HG02798 (cell line): ENCODE measurements around the gene OSBPL6.
"Not testable (repeated sequence)": the region's sequence is repeated elsewhere in the genome, so short reads cannot be mapped to it uniquely, and the experiment has no call there.

Experiments used
- ATAC-seq: cut with Tn5 transposase; IDR thresholded peaks from one replicate; pipeline ENCODE4 v1.9.1; 2021; ENCODE audit warnings: mild to moderate bottlenecking; ENCODE audit not compliant: unreplicated experiment, poor library complexity

The OSBPL6 gene

DNA sequence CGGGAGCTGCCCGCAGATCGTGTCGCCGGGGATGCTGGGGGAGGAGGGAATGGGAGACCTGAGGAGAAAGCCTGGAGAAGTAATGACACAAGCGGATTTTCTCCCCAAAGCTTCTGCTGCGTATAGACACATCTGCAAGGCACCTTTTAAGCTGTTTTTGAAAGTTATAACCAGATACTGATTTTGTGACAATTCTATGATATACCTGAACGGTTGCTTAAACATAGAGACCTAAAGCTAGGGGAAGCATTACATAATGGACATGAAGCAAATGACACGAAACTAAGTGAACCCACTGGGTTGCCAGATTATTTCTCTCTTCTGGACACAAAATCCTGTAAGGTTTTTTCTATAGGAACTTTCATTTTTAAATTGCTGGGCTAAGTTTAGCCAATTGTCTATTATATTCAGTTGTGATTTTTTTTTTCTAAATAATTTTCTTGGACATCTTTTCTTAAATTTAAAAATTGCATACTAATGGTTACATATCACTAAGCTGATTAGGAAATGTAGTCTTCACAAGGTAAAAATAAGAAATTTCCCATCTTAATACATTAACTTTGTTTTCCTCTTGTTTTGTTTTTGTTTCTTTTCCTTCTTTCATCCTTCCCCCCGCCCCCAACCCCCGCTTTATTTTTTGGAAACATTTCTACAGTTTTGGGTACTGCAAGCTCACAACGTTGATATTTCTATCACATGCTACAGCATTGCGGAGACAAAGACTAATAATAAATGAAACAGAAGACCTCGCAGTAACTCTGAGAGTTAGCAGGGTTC, 1.3 kb downstream of the OSBPL6 start:
- no peak for ATAC-seq

DNA sequence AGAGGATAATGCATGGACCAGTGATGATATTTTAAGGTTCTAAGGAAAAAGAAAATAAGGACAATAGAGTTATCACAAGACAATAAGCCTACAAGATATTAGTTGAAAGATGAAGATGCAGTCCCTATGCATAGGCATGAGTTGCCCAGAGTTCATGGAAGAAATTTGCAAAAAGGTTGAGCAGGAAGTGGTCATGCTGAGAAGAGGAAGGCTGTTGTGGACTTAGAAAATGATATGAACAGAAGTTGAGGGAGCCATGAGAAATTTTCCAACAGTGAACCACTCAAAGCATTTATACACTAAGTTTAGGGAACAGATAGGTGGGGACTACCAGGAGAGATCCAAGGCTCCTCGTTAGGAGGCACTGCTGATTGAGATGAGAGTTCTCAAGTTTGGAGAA, 3.5 kb downstream of the OSBPL6 start:
- ATAC-seq = no peak

GRCh38 chr2:178198441-178198840, 4.1 kb downstream of the OSBPL6 start:
- ATAC-seq = not testable (repeated sequence)

DNA sequence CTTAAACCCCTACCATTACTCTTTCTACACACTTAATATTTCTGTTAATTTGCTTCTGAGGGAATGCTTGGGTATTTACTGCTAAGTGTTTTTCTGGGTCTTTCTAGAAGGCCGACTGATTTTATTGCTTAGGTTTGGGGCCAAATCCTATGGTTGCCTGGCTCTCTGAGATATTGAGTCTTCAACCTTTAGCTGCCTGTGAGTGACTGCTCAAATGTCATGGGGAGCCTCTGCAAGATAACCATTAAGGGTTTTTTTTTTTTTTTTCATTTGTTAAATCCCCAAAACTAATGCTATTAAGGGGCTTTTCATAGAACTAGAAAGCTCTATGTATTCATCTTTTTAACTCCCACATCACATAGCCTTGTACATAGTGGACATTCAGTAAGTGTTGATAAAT, 5.0 kb downstream of the OSBPL6 start:
- no peak for ATAC-seq

DNA sequence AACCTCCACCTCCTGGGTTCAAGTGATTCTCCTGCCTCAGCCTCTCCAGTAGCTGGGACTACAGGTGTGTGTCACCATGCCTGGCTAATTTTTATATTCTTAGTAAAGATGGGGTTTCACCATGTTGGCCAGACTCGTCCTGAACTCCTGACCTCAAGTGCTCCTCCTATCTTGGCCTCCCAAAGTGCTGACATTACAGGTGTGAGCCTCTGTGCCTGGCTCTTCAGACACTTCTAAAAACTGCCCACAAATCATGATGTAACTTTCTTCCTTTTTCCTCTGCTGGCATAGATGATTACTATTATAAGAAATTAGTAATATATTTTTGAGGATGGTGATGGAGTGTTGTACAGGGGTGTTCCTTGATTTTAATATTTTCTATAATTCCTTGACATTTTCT, 6.0 kb downstream of the OSBPL6 start:
- no peak for ATAC-seq

DNA sequence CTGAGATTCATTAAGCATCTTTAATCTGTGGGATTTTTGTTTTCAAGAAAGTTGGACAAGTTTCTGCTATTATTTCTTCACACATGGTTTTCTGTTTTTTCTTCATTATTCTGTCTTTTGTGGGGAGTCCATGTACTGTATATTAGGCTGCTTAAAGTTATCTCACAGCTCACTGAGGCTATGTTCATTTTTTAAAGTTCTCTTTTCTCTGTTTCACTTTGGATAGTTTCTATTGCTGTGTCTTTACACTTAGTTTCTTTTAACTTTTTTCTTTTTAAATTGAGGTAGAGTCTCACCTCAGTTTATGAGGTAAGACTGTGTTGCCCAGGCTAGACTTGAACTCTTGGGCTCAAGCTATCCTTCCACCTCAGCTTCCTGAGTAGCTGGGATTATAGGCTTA, 8.6 kb downstream of the OSBPL6 start:
- peak; percentile 52 for ATAC-seq

DNA sequence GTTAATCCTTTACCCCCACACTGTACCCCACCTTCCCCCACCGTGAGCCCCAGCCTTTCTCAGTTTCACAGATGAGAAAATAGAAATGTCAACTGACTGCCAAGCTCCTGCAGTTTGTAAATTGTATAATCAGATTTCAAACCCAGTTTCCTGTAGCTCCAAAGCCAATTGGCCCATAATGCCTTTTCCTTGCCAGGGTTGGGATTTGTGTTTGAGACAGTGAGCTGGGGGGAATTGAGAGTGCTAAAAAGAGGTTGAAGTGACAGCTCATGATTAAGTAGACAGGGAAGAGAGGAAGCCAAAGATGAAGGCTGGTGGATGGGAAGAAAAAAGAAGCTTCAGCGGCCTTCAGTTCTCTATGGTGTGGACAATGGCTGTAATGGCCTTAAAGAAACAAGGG, 10.7 kb downstream of the OSBPL6 start:
- no peak for ATAC-seq

GRCh38 chr2:178205853-178206521, 11.7 kb downstream of the OSBPL6 start:
- ATAC-seq = no peak

DNA sequence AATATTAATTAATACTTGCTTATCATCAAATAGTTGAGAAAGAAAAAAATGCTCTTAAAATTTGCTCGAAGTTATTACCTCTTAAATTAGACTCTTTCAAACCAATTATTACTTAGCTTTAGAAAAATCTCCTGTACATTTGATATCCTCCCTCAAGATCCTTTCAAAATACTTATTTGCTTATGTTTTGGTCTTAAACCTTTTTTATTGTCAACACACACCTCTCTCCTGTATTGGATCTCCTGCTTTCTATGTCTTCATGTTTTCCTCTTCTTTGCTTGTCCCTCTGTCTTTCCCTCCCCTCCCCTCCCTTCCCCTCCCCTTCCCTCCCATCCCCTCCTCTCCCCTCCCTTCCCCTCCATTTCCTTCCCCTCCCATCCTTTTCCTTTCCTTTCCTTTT, 14.0 kb downstream of the OSBPL6 start:
- no peak for ATAC-seq

DNA sequence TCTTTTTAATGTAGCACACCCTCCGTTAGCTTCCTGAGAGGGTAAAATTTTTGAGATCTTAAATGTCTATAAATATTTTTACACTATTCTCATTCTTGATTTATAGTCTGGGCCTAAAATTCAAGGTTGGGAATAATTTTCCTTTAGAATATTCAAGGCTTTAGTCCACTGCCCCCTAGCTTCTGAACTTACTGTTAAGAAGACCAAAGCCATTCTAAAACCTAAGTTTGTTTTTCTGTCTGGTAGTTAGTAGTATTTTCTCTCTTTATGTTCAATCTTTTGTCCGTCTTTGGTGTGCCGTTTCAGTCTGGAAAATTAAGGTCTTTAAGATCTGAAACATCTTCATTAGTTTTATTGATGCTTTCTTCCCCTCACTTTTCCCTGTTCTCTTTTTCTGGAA, 14.5 kb downstream of the OSBPL6 start:
- ATAC-seq = no peak

- no peak for ATAC-seq
Observed at GRCh38 chr2:178211460-178211859, 17.1 kb downstream of the OSBPL6 start.

- ATAC-seq = no peak
Observed at GRCh38 chr2:178211943-178212342, 17.6 kb downstream of the OSBPL6 start.

GRCh38 chr2:178213991-178214390, 19.7 kb downstream of the OSBPL6 start:
- ATAC-seq = no peak

DNA sequence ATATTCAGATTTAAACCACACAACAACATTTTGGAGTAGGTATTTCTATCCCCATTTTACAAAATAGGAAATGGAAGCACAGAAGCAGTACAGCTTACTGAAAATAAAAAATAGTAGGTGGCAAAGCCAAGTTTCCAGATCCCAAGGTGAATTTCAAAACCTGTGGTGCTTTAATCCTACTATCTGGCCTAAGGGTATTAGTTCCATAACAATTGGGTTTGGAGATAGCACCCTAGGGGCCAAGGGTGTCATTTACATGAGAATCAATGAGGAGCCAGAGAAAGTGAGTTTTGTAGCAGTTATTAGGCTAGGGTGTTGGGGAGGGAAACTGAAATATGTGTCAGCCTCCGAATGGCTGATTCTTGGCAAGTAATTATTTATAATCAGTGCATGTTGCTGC, 24.9 kb downstream of the OSBPL6 start:
- no peak for ATAC-seq

DNA sequence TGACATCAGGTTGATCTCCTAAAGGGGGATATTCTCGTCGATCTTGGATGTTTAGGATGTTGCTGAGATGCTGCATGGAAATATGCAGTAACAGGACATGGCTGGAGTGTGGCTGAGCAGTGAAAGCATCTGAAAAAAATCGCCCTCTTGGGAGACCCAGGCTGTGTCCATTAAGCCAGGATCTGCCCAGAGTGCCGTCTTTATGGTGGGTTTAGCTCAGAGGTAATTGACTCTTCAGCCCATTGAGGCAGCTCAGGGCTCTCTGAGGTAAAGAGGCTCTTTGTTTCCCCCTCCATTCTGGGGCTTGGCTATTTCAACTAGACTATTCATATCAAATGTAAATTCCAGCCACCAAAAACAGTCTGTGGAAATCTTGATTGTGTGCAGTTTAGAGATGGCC, 26.5 kb downstream of the OSBPL6 start:
- no peak for ATAC-seq

DNA sequence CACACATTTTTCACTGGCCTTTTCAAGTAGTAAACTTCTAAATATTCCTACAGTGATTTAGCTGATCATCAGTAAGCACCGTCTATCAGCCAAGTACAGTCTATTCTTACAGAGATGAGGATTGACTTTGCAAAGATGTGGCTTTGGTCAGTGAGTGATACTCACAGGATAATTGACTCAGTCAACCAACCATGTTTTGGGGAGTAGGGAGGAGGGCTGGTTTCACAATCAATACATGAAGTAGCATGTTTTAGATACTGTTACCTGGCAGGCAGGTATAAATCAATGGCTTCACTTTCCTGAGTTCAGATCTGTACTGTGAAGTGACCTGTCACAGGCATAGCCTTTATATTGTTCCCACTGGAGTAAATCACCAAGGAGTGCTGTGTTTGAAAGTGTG, 27.2 kb downstream of the OSBPL6 start:
- ATAC-seq = no peak

- ATAC-seq = no peak
Observed at GRCh38 chr2:178223806-178224205, 29.5 kb downstream of the OSBPL6 start.

DNA sequence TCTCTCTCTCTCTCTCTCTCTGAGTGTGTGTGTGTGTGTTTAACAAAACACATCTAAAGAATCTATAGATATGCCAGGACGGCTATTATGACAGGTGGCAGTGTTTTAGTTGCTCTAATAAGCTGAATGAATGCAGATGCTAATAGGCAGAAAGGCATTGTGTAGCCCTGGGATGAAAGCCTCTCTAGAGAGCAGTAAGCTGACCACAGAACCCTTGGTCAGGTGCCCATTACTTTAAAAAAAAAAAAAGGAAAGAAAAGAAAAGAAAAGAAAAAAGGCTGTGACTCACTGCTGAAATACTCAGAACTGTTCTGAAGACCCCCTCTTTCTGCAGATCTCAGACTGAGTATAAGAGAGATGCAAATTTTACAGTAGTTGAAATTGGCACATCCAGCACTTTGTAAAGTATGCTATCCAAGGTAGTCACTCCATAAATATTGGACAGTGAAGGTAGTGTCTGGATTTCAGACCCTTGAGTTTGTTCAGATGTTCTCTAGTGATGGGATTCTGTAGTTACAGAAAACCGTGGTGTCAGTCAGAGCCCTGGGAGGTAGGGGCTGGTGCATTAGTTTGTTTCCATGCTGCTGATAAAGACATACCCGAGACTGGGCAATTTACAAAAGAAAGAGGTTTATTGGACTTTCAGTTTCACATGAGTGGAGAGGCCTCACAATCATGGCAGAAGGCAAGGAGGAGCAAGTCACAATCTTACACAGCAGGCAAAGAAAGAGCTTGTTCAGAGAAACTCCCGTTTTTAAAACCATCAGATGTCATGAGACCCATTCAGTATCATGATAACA, 30.9 kb downstream of the OSBPL6 start:
- ATAC-seq = no peak

- no peak for ATAC-seq
Observed at GRCh38 chr2:178227187-178227586, 32.9 kb downstream of the OSBPL6 start.

- ATAC-seq = no peak
Observed at GRCh38 chr2:178229927-178230326, 35.6 kb downstream of the OSBPL6 start.

DNA sequence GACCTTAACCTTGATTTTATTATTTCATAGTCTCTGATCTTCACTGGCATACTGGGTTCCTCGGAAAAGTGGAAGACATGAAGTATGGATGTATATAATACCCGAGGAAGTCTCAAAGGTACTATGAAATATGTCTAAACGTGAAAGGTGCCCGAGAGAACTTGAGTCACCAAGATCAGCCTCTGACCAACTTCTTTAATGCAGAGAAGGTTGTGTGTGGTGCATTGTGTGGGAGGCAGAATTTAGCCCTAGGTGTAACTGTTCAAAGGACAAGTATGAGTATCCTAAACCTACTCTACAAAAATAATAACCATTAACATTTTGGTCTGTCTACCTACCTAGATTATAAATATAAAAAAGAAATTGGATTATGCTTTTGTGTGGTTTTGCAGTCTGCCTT, 36.1 kb downstream of the OSBPL6 start:
- no peak for ATAC-seq
